Embryonic facial prominence (tissue), 1 donor: ENCODE measurements around the gene TENM4.

ENCODE experiments used
- DNase-seq: peaks from one replicate; pipeline ENCODE4 v3.0.0-alpha.2; 2016; ENCODE audit errors: extremely low spot score

TENM4 gene

GRCh38 chr11:78791254-78791653 is 649.6 kb downstream of the TENM4 start:
- DNase-seq, result no peak

- no peak for DNase-seq
Observed at GRCh38 chr11:78790784-78791183, 650.0 kb downstream of the TENM4 start.

GRCh38 chr11:78789375-78789774 is 651.5 kb downstream of the TENM4 start:
- DNase-seq, result no peak

- DNase-seq, result no peak
Observed at GRCh38 chr11:78788533-78788932, 652.3 kb downstream of the TENM4 start.

- DNase-seq, result no peak
Observed at GRCh38 chr11:78787696-78788095, 653.1 kb downstream of the TENM4 start.

GRCh38 chr11:78786746-78787145 is 654.1 kb downstream of the TENM4 start:
- no peak for DNase-seq

- no peak for DNase-seq
Observed at GRCh38 chr11:78786086-78786485, 654.7 kb downstream of the TENM4 start.

- DNase-seq, result no peak
Observed at GRCh38 chr11:78784321-78785061, 656.3 kb downstream of the TENM4 start.

- no peak for DNase-seq
Observed at GRCh38 chr11:78783846-78784245, 657.0 kb downstream of the TENM4 start.

GRCh38 chr11:78783301-78783700 is 657.5 kb downstream of the TENM4 start:
- no peak for DNase-seq

GRCh38 chr11:78782725-78783124 is 658.1 kb downstream of the TENM4 start:
- DNase-seq, result no peak

GRCh38 chr11:78780889-78781288 is 659.9 kb downstream of the TENM4 start:
- no peak for DNase-seq

- DNase-seq, result no peak
Observed at GRCh38 chr11:78773492-78773891, 667.3 kb downstream of the TENM4 start.

GRCh38 chr11:78773077-78773476 is 667.8 kb downstream of the TENM4 start:
- DNase-seq, result no peak

GRCh38 chr11:78772186-78772585 is 668.6 kb downstream of the TENM4 start:
- DNase-seq, result no peak

GRCh38 chr11:78770931-78771330 is 669.9 kb downstream of the TENM4 start:
- DNase-seq, result no peak

- DNase-seq, result no peak
Observed at GRCh38 chr11:78768971-78769370, 671.9 kb downstream of the TENM4 start.

GRCh38 chr11:78768345-78768744 is 672.5 kb downstream of the TENM4 start:
- DNase-seq, result no peak

- no peak for DNase-seq
Observed at GRCh38 chr11:78767027-78767932, 673.5 kb downstream of the TENM4 start.

- no peak for DNase-seq
Observed at GRCh38 chr11:78764946-78765345, 675.9 kb downstream of the TENM4 start.

- DNase-seq, result no peak
Observed at GRCh38 chr11:78763664-78764063, 677.2 kb downstream of the TENM4 start.

- no peak for DNase-seq
Observed at GRCh38 chr11:78762105-78762504, 678.7 kb downstream of the TENM4 start.

GRCh38 chr11:78759071-78759470 is 681.8 kb downstream of the TENM4 start:
- no peak for DNase-seq
